ENCODE measurements around the gene NSUN6. TPM values are rescaled to one million over a fixed set of nuclear protein-coding genes. Genes with fewer than 3 reads are reported as not detected.
A peak's percentile ranks its signal among the peaks of the same experiment; 100 is the strongest.

NSUN6 gene, protein sequence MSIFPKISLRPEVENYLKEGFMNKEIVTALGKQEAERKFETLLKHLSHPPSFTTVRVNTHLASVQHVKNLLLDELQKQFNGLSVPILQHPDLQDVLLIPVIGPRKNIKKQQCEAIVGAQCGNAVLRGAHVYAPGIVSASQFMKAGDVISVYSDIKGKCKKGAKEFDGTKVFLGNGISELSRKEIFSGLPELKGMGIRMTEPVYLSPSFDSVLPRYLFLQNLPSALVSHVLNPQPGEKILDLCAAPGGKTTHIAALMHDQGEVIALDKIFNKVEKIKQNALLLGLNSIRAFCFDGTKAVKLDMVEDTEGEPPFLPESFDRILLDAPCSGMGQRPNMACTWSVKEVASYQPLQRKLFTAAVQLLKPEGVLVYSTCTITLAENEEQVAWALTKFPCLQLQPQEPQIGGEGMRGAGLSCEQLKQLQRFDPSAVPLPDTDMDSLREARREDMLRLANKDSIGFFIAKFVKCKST
- 3.6 and 7.3 TPM in 2 replicates for total RNA-seq

GRCh38 chr10:18651324-18652007, at the start of gene NSUN6:
NSUN6 (minus strand) TSS chr10:18651587; CDS start chr10:18651203, 384 bp downstream.
- peak; percentile 87 for DNase-seq

GRCh38 chr10:18699849-18700840, 48.8 kb upstream of the NSUN6 start:
- DNase-seq: no peak

- no peak for DNase-seq
Measured at GRCh38 chr10:18690541-18690940, 39.2 kb upstream of the NSUN6 start.

DNA sequence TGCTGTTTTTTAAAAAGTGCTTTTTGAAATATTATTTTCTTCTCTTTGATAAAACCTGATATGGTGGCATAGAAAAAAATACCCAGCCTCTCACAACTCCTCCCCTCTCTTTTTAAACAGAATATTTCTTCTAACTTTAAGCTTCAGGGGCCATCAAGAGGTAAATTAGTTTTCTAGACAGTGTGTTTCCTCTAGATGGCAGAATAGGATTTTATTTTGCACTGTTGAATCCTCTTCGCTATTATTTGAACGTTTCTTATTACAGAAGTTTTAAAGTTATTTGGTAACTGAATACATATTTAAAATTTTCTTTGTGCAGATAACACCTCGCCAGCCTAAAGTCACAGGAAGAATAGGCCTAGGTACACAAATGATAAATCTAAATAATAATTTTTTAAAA, 38.1 kb upstream of the NSUN6 start:
- peak; percentile 21 for DNase-seq

DNA sequence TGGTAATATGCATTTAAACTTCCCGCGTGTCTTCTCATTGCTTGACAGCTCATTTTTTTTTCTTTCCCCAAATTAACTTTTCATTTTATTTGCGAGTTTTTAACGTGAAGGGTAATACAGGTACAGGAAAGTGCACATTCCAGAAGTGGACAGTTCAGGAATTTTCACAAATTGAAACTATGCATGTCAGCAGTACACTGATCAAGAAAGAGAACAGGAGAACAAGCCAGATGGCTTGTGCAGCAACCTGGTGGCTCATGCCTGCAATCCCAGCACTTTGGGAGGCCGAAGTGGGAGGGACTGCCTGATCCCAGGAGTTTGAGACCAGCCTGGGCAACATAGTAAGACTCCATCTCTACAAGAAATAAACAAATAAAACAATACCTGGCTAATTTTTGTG, 36.3 kb upstream of the NSUN6 start:
- no peak for DNase-seq

DNA sequence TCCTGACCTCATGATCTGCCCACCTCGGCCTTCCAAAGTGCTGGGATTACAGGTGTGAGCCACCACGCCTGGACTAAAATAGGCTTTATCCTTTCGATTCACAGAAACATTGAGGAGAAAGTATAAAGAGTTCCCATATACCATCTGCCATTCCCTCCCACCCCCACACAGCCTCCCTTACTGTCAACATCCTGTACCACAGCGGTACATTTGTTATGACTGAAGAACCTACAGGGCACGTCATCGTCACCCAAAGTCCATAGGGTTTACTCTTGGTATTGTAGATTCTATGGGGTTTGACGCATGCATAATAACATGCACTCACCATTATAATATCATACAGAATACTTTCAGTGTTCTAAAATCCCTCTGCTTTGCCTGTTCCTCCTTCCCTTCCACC, 35.8 kb upstream of the NSUN6 start:
- DNase-seq: no peak

DNA sequence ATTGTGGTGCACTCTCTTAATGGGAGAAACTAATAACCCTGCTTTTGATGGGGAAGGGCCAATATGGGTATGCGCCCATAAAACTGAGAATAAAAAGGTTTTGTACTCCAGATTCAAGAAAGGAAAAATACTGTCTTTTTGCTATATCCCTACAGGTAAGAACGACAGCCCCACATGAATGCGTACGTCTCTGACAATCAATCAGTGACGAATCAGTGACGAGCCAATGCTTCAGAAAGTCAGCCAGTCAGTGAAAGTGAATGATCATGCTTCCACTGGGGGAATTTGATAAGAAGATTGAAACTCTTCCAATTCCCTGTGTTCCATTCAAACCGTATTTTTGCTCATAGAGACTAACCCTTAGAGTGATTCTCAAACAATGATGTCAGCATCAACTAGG, 34.2 kb upstream of the NSUN6 start:
- no peak for DNase-seq

DNA sequence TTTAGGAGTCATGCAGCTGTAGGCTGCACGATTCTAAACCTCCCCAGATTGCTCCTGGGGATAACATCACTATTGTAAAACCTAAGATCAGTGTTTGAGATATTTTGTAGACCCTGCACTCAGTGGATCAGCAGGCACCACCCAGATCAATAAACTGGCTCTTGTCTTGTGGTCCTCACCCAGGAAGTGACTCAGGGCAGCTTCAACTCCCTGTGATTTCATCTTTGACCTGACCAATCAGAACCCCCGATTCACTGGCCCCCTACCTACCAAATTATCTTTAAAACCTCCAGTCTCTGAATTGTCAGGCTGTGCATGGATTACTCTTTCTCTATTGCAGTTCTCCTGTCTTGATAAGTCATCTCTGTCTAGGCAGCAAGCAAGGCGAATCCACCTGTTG, 33.6 kb upstream of the NSUN6 start:
- DNase-seq: no peak

- no peak for DNase-seq
Measured at GRCh38 chr10:18684416-18684815, 33.0 kb upstream of the NSUN6 start.

DNA sequence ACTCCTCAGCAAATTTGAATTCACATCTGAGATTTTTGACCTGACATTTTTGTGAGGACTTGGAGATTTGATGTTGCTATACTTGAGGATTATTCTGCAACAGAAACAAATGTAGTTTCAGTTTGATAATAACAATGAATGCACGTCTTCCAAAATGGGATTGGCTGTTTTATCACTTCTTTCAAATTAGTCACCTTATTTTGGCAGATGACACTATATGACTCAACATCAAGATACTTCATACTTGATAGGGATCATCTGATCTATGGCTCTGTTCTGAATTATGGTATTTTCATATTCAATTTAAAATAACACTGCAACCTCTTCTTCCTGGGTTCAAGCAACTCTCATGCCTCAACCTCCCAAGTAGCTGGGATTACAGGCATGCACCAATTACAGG, 32.0 kb upstream of the NSUN6 start:
- no peak for DNase-seq

DNA sequence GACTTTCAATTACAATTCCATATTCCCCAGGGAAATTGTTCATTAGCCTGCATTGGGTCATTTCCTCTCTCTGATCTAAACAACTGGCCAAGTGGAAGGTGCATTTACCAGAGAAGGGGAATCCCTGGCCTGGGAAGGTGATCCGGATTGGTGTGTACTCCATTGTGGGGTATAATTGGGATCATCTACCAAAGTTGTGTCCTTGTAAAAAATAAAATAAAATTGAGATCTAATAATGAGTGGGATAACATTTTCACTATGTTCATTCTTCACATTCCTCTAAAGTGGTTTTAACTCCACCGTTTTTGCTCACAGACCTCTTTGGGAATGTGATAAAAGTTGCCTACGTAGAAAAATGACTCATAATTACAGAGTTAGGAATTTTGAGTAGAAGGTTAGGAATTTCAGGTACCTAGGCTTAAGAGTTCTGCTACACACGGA, 30.6 kb upstream of the NSUN6 start:
- peak; percentile 28 for DNase-seq

- DNase-seq: no peak
Measured at GRCh38 chr10:18681366-18681765, 30.0 kb upstream of the NSUN6 start.

DNA sequence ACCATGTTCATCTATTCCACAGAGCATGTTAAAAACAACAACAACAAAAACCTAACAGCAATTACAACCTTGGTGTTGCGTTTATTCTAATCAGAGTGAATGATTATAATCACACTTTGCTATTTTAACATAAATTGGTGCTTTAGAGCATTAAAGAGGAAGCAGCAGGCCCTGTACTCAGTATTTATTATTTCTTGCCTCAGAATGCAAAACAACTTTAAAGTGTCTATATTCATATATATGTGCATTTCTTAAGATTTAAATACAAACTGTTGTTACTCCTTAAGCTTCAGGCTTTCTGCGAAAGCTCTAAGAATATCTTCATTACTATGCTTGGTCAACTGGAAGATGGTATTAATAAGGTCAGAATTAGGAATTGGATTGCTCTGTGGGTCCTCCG, 29.4 kb upstream of the NSUN6 start:
- DNase-seq: no peak

GRCh38 chr10:18675086-18675801, 23.9 kb upstream of the NSUN6 start:
- DNase-seq: no peak

- no peak for DNase-seq
Measured at GRCh38 chr10:18668026-18668425, 16.6 kb upstream of the NSUN6 start.

DNA sequence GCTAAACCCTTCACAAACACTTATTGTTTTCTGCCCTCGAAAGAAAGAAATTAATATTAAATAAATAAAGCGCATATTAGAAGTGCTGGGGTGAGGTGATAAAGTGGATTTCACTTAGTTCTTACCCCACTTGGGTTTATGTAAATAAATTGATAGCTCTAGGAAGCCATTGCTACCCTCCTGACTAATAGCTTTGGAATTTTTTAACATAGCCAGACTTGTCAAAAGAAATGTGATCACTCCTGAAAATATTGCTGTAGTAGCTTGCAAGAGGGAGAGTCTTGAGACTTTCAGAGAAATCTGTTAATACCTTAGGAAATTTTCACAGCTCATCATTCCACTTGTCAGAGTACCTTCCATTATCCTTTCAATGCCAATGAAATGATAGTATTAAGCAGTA, 15.4 kb upstream of the NSUN6 start:
- peak; percentile 49 for DNase-seq

DNA sequence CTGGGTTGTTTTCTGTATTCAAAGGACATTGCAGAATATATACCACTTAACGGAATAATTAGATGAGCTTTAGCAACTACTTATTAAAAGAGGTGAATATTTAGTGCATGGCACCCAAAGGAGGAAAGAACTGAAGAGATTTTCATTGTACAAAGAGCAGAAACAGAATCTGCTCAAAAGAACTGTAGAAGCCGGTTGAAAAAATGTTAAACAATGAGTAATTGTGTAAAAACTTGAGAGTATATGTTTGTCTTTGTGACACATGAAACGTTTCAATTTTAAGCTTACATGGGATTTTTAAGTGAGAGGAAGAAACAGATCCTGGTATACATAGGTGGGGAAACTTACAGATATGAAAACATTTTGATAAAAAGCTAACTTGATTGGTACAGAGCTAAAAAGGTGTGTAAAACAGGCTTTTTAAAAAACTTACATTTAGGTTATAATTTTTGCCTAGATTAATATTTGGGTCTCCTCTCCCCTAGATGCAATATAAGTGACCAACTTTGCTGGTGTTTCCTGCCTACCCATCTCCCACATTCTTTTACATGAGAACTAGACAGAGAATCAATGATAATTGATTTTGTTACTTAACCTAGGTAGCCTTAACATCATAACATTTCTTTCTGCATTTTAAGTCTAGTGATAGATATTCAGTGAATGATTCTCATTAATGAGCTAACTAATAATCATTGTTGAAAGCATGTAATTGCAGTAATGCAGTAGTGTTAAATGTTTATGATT, 14.6 kb upstream of the NSUN6 start:
- DNase-seq: no peak

GRCh38 chr10:18664841-18665478, 13.6 kb upstream of the NSUN6 start:
- no peak for DNase-seq

DNA sequence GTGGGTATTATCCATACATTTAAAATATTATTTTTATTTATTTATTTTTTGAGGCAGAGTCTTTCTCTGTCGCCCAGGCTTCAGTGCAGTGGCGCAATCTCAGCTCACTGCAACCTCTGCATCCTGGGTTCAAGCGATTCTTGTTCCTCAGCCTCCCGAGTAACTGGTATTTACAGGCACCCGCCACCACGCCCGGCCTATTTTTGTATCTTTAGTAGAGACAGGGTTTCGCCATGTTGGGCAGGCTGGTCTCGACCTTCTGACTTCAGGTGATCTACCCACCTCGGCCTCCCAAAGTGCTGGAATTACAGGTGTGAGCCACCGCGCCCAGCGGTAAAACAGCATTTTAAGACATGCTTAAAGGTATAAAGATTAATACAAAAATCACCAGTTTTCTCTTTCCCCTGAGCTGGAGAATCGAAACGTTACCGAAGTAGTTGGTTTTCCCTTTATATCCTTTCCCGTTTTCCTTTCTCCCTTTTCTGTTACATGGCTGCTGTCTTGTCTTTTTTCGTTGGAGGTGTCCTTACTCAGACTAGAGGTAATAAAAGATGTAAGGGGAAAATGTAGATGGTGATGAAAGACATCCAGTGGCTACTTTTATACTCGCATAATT, 9.5 kb upstream of the NSUN6 start:
- DNase-seq: no peak

- peak; percentile 55 for DNase-seq
Measured at GRCh38 chr10:18659819-18660535, 8.6 kb upstream of the NSUN6 start.

All from dermis blood vessel endothelial cell (primary cell).